ENCODE data around the gene CLEC7A. TPM values are rescaled to one million over a fixed set of nuclear protein-coding genes. Genes with fewer than 3 reads are reported as not detected.

Gene CLEC7A
- total RNA-seq, 1 donor from 2014 or later = 1.1 TPM

DNA sequence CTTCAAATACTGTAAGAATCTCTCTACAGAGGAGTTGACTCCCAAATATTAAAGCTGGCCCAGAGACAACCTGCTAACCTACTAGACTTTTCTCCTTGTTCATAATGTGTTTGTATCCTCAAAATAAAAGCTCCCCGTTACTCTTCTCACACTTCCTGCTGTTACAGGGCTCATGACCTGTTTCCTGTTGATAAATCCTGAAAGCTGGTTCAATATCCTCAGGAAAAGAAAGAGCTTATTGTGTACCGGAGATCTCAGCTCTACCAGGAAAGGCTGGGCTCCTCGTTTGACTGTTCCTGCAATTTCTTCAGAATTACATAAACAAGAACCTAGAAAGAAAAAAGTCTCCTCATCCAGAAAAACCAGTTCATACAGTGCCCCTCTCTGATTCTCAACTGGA, 62.1 kb downstream of the CLEC7A start:
- Histone ChIP-seq H3K9me3 (ENCODE audit: insufficient read depth, low read depth, low read length) (no peaks in the 10 kb centered on the region), H2AFZ (ENCODE audit: low read depth, low read length) (no peak overlapping the region), H3K9ac (ENCODE audit: low read length) (no peak overlapping the region), H3K27me3 (ENCODE audit: insufficient read depth, low read length) (no peaks in the 10 kb centered on the region), H3K4me3 (ENCODE audit: insufficient read depth, low read depth, low read length) (no peak overlapping the region), H3K4me1 (ENCODE audit: insufficient read depth, low read length) (no peaks in the 10 kb centered on the region), H3K36me3 (ENCODE audit: insufficient read depth, low read length) (no peaks in the 10 kb centered on the region), H4K20me1 (ENCODE audit: insufficient read depth, low read length) (no peaks in the 10 kb centered on the region), H3K27ac (ENCODE audit: low read depth, low read length) (no peak overlapping the region), H3K79me2 (ENCODE audit: insufficient read depth, low read length) (no peaks in the 10 kb centered on the region), H3K4me2 (ENCODE audit: low read length) (no peak overlapping the region)
- Mint-ChIP-seq H3K27ac (ENCODE audit: unreplicated experiment) (no peak overlapping the region), H3K4me3 (ENCODE audit: unreplicated experiment) (no peak overlapping the region), H3K9me3 (ENCODE audit: unreplicated experiment) (no peaks in the 10 kb centered on the region), H3K4me1 (ENCODE audit: low read depth, unreplicated experiment) (no peaks in the 10 kb centered on the region), H3K36me3 (ENCODE audit: low read depth, unreplicated experiment) (no peaks in the 10 kb centered on the region), H3K27me3 (ENCODE audit: low read depth, unreplicated experiment) (no peaks in the 10 kb centered on the region)
- TF ChIP-seq, protein P1, sequence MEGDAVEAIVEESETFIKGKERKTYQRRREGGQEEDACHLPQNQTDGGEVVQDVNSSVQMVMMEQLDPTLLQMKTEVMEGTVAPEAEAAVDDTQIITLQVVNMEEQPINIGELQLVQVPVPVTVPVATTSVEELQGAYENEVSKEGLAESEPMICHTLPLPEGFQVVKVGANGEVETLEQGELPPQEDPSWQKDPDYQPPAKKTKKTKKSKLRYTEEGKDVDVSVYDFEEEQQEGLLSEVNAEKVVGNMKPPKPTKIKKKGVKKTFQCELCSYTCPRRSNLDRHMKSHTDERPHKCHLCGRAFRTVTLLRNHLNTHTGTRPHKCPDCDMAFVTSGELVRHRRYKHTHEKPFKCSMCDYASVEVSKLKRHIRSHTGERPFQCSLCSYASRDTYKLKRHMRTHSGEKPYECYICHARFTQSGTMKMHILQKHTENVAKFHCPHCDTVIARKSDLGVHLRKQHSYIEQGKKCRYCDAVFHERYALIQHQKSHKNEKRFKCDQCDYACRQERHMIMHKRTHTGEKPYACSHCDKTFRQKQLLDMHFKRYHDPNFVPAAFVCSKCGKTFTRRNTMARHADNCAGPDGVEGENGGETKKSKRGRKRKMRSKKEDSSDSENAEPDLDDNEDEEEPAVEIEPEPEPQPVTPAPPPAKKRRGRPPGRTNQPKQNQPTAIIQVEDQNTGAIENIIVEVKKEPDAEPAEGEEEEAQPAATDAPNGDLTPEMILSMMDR (IDR thresholded peaks at IDR 0.05; ENCODE audit: insufficient read depth, low read depth, low read length) = no peak
- no peak for TF ChIP-seq EZH2 (IDR thresholded peaks at IDR 0.05; ENCODE audit: insufficient read depth, low read length)
- DNase-seq (ENCODE audit: low read depth) (no peak), FAIRE-seq (no peak)

DNA sequence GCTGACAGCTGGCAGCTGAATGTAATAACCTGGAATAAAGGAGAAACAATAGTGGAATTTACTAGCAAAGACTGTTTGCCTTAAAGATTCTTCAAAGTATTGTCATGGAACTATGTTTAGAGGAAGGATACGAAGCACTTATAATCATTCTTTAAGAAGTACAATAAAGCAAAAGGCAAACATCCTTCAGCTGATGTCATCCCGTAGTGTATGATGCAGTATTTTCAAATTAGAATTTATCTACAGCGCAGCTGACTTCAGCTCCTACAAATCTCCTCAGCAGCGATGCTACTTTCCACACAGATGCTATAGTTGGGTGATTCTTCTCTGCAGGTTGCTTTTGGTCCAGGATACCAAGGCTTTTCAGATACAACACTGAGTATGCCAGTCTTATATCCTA, 62.7 kb downstream of the CLEC7A start:
- H3K4me3 Mint-ChIP-seq (ENCODE audit: unreplicated experiment) = no peak overlapping the region
- Histone ChIP-seq H3K9ac (ENCODE audit: low read length) (no peak overlapping the region), H3K27ac (ENCODE audit: low read depth, low read length) (no peak overlapping the region), H2AFZ (ENCODE audit: low read depth, low read length) (no peak overlapping the region), H3K4me3 (ENCODE audit: insufficient read depth, low read depth, low read length) (no peak overlapping the region), H3K4me2 (ENCODE audit: low read length) (no peak overlapping the region), H3K36me3 (ENCODE audit: insufficient read depth, low read length) (no peaks in the 10 kb centered on the region), H3K4me1 (ENCODE audit: insufficient read depth, low read length) (no peaks in the 10 kb centered on the region), H3K9me3 (ENCODE audit: insufficient read depth, low read depth, low read length) (no peaks in the 10 kb centered on the region), H4K20me1 (ENCODE audit: insufficient read depth, low read length) (no peaks in the 10 kb centered on the region), H3K79me2 (ENCODE audit: insufficient read depth, low read length) (no peaks in the 10 kb centered on the region), H3K27me3 (ENCODE audit: insufficient read depth, low read length) (no peaks in the 10 kb centered on the region)
- peak; percentile 20 for FAIRE-seq
- H3K36me3 Mint-ChIP-seq (ENCODE audit: low read depth, unreplicated experiment) = no peaks in the 10 kb centered on the region
- no peaks in the 10 kb centered on the region for H3K9me3 Mint-ChIP-seq (ENCODE audit: unreplicated experiment)
- no peak for DNase-seq (ENCODE audit: low read depth)
- H3K4me1 Mint-ChIP-seq (ENCODE audit: low read depth, unreplicated experiment) = no peaks in the 10 kb centered on the region
- no peak overlapping the region for H3K27ac Mint-ChIP-seq (ENCODE audit: unreplicated experiment)
- TF ChIP-seq EZH2 (IDR thresholded peaks at IDR 0.05; ENCODE audit: insufficient read depth, low read length) = no peak
- no peaks in the 10 kb centered on the region for H3K27me3 Mint-ChIP-seq (ENCODE audit: low read depth, unreplicated experiment)

Other genes starting within 250 kb of the CLEC7A start
- not detected in 2 replicates for gene KLRF2, start 248.7 kb downstream of the CLEC7A start, total RNA-seq
- gene CLEC2A, start 197.8 kb downstream of the CLEC7A start, total RNA-seq = 0.84 and 2.0 TPM in 2 replicates
- gene CLEC12A, start 158.8 kb downstream of the CLEC7A start, total RNA-seq = not detected in 2 replicates
- gene CLEC1B, start 131.1 kb downstream of the CLEC7A start, total RNA-seq = not detected in 2 replicates
- gene CLEC12B, start 119.6 kb downstream of the CLEC7A start, total RNA-seq = 0.14 TPM in 1 of 2 replicates, not detected in the other
- not detected in 2 replicates for gene CLEC9A, start 99.5 kb downstream of the CLEC7A start, total RNA-seq
- not detected in 2 replicates for gene CLEC1A, start 31.2 kb downstream of the CLEC7A start, total RNA-seq
- gene OLR1, start 41.9 kb upstream of the CLEC7A start, total RNA-seq = 0.96 and 0.98 TPM in 2 replicates
- gene TMEM52B, start 48.8 kb upstream of the CLEC7A start, total RNA-seq = 0.45 TPM in 1 of 2 replicates, not detected in the other
- gene GABARAPL1, start 82.7 kb upstream of the CLEC7A start, total RNA-seq = 108 and 119 TPM in 2 replicates
- 0.45 and 0.91 TPM in 2 replicates for gene KLRD1, start 177.7 kb upstream of the CLEC7A start, total RNA-seq

All from astrocyte (in vitro differentiated cells and primary cell).